ENCODE data around the gene CDCA7L. TPM values are rescaled to one million over a fixed set of nuclear protein-coding genes. Genes with fewer than 3 reads are reported as not detected.
"Not testable (repeated sequence)": the region's sequence is repeated elsewhere in the genome, so short reads cannot be mapped to it uniquely, and the experiment has no call there.

The CDCA7L gene
- total RNA-seq, 4 donors from 2014 or later = 23.7 to 56.2 (median 26.0) TPM

DNA sequence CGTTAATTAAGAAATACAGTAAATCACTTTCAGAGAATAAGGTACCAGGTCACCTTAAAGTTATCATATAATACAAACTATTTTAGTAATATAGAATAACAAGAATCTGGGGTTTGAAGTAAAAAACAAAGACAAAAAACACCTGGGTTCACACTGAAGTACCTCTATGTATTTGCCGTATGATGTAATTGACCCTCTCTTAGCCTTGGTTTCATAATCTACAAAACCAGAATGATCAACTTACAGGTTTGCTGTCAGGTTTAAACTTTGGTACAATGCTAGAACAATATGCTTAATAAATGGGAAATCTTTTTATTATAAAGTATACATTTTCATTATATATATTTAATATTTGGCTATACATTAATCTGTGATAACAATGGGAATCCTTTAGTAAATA is 58.3 kb downstream of the CDCA7L start:
- H3K27ac ChIP-seq = no peak overlapping the region
- H3K9me3 ChIP-seq = no peaks in the 10 kb centered on the region
- DNase-seq = no peak
- no peaks in the 10 kb centered on the region for H3K4me1 ChIP-seq
- H3K27me3 ChIP-seq = no peaks in the 10 kb centered on the region
- intact Hi-C loops (cut with DNase I) = no loop called here
- TF ChIP-seq, protein P1, sequence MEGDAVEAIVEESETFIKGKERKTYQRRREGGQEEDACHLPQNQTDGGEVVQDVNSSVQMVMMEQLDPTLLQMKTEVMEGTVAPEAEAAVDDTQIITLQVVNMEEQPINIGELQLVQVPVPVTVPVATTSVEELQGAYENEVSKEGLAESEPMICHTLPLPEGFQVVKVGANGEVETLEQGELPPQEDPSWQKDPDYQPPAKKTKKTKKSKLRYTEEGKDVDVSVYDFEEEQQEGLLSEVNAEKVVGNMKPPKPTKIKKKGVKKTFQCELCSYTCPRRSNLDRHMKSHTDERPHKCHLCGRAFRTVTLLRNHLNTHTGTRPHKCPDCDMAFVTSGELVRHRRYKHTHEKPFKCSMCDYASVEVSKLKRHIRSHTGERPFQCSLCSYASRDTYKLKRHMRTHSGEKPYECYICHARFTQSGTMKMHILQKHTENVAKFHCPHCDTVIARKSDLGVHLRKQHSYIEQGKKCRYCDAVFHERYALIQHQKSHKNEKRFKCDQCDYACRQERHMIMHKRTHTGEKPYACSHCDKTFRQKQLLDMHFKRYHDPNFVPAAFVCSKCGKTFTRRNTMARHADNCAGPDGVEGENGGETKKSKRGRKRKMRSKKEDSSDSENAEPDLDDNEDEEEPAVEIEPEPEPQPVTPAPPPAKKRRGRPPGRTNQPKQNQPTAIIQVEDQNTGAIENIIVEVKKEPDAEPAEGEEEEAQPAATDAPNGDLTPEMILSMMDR (IDR thresholded peaks at IDR 0.05) = no peak
- TF ChIP-seq POLR2A (IDR thresholded peaks at IDR 0.05) = no peak
- 84 to 93% methylated on average over 2 of the region's 2 CpGs for WGBS, 2 donors
- H3K4me3 ChIP-seq (replicated peaks in 1 of 3) = no peak overlapping the region
- no peaks in the 10 kb centered on the region for H3K36me3 ChIP-seq

DNA sequence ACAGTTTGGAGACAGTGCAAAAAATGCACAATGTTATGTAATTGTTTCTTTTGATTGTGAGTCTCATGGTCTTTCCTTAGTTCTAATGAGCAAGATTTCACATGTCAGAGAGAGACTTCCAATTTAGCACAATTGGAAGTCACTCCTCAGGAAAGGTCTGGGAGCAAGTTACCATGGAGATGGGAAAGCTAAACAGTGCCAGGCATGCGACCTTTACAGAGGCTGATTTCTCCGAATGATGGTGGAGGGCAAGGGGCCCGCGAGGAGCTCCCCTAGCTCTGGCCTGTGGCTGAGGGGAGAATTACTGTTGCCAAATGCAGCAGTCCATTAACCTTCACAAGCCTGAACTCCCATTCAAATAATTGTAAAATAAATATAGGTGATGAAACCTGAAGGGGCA is 59.3 kb downstream of the CDCA7L start:
- no peak for TF ChIP-seq POLR2A (IDR thresholded peaks at IDR 0.05)
- TF ChIP-seq, protein P1 (IDR thresholded peaks at IDR 0.05) = no peak
- Histone ChIP-seq H3K36me3 (no peaks in the 10 kb centered on the region), H3K27me3 (no peaks in the 10 kb centered on the region), H3K9me3 (no peaks in the 10 kb centered on the region), H3K4me1 (no peaks in the 10 kb centered on the region), H3K27ac (no peak overlapping the region), H3K4me3 (replicated peaks in 1 of 3) (no peak overlapping the region)
- no peak for DNase-seq
- intact Hi-C loops (cut with DNase I) = no loop called here
- 39 to 61% methylated on average over 4 of the region's 4 CpGs for WGBS, 2 donors

DNA sequence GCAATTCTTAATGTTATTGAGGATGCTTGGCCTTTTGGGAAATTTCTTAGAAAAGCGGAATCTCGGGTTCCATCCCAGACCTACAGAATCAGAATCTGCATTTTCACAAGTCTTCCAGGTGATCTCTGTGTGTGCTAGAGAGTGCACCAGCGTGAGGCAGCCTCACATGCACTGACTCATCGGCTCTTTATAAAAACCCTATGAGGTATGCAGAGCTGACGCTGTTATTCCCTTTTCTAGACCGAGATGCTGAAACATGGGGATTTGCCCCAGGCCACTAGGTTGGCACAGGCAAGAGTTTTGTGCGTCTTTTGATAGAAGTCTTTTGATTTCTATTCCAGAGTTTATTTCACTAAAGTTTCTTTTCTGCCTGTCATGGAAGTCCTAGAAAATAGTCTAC is 61.2 kb downstream of the CDCA7L start:
- 93 to 95% methylated on average over 7 of the region's 7 CpGs for WGBS, 2 donors
- Histone ChIP-seq H3K27ac (no peak overlapping the region), H3K4me3 (replicated peaks in 1 of 3) (no peak overlapping the region), H3K4me1 (no peaks in the 10 kb centered on the region), H3K27me3 (no peaks in the 10 kb centered on the region), H3K9me3 (no peaks in the 10 kb centered on the region), H3K36me3 (no peaks in the 10 kb centered on the region)
- DNase-seq = no peak
- TF ChIP-seq POLR2A (IDR thresholded peaks at IDR 0.05) = no peak
- TF ChIP-seq, protein P1 (IDR thresholded peaks at IDR 0.05) = no peak
- intact Hi-C loops (cut with DNase I) = no loop called here

DNA sequence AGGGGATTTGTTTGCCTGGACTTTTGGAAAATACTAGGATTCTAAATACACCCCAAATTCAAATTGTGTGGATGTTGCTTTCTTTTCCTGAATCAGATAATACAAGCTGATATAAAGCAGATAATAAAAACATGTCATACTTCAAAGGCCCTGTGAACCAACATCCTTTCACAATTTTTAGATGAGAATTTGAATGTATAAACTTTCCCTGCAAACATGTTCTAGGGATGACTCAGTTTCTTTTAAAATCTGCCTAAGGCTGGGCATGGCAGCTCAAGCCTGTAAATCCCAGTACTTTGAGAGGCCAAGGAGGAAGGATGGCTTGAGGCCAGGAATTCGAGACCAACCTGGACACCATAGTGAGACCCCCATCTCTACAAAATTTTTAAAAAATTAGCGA is 62.2 kb downstream of the CDCA7L start:
- H3K4me3 ChIP-seq (replicated peaks in 1 of 3); DNase-seq; H3K36me3 ChIP-seq; H3K27me3 ChIP-seq; intact Hi-C loops (cut with DNase I); H3K4me1 ChIP-seq; H3K9me3 ChIP-seq; H3K27ac ChIP-seq: not testable (repeated sequence)
- WGBS, 2 donors = 89 to 91% methylated on average over 2 of the region's 2 CpGs

DNA sequence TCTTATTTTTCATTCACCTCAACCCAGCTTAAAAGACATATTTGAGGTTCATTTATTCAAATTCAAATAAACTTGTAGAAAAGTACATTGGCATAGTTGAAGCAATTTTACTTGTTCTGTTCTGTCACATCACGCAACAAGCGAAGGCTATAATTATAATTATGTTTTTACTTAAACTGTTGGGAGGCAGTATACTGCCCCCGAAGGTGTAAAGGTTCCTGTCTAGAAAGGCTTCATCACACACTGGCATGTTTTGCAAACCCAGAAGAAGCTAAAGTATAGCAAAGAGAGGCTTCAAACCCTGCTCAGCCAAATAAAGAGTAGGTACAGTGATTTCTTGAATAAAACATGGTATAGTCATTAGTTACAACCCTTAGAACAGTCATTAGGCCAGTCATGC is 62.6 kb downstream of the CDCA7L start:
- no peak for DNase-seq
- TF ChIP-seq, protein P1 (IDR thresholded peaks at IDR 0.05) = no peak
- TF ChIP-seq POLR2A (IDR thresholded peaks at IDR 0.05) = no peak

More for the DNA sequence above, 62.6 kb downstream of the CDCA7L start:
- intact Hi-C loops (cut with DNase I) = no loop called here
- no peaks in the 10 kb centered on the region for H3K36me3 ChIP-seq
- no peak overlapping the region for H3K27ac ChIP-seq
- H3K27me3 ChIP-seq = no peaks in the 10 kb centered on the region
- no peaks in the 10 kb centered on the region for H3K9me3 ChIP-seq
- 93 to 95% methylated on average over 3 of the region's 3 CpGs for WGBS, 2 donors
- no peaks in the 10 kb centered on the region for H3K4me1 ChIP-seq
- H3K4me3 ChIP-seq (replicated peaks in 1 of 3) = no peak overlapping the region

All from thyroid gland (tissue), 4 donors.